Right forelimb (tissue), 1 donor: ENCODE results near the gene ENGASE.

ENCODE experiments used
- DNase-seq: peaks from one replicate; pipeline ENCODE4 v3.0.0-alpha.2; 2018

The ENGASE gene

DNA sequence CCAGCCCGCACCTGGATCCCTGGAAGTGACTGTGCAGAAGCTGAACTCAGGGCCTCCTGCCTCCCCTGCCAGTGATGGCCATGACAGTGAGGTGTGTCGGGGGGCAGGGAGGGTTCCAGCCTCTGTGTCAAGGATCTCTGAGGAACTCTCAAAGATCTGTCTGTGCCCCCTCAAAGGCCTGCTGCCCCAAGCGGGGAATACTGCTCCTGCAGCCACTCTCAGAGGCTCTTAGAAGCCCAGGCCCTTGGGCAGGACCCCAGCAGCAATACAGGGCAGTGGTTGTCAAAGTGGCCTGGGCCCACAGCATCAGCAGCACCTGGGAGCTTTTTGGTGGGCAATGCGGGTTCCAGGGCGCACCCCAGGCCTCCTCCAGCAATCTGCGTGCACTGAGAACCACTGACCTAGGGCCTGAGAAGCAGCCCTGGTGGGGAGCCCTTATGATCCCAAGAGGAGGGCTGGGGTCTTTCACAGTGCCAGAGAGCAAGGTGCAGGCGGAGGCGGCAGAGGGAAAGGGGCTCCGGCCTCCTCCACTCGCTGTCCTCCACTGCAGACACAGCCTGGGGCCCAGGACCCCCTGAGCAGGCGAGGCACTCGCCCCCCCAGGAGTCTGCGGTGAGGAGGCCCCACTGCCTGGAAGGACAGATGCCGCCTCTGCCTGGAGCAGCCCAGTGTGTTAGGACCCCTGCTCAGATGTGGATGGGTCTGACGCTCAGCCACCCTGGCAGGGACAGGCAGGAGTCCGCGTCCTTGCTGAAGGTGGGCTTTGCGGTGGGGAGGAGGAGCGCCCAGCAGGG lies 42.1 kb downstream of the ENGASE start:
- no peak for DNase-seq

DNA sequence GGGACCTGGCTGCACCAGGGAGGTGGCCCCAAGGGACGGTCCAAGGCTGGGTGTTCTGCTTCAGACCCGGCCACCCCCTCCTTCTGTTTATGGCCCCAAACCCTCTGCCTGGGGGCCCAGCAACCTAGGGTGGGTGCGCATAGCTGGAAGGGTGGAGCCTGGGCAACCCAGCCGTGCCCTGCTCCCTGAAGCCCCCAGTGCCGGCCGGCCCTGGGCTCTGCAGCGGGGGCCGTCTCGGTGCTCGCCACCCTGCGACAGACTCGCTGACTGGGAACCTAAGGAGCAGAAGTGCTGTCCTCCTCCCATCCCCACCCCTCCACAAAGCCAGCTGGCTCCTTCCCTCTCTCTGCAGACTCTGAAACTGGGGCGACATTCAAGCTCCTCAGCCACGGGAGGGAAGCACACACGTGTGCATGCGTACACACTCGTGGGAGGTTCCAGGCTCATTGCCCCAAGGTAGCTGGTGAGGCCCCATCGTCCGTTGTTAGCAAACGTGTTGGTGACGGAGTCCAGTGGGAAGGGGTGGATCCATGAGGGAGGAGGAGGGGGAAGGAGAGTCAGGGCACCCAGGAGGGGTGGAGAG lies 43.4 kb downstream of the ENGASE start:
- no peak for DNase-seq

DNA sequence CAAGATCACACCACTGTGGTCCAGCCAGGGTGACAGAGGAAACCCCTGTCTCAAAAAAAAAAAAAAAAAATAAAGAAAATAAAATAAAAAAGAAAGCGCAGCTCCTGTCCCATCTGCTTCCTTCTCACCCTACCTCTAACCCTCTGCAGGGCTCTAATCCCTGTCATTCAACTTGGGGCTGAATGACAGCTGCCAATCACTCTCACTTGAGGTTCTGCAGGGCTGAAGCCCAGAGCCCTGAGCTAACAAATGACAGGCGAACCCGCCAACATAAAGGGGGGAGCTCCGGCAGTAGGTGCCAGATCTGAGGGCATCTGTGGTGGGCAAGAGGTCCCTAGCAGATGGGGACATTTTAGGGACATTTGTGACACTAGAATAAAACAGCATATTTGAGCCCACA lies 44.3 kb downstream of the ENGASE start:
- DNase-seq: no peak

GRCh38 chr17:79120259-79120658 lies 45.6 kb downstream of the ENGASE start:
- no peak for DNase-seq

DNA sequence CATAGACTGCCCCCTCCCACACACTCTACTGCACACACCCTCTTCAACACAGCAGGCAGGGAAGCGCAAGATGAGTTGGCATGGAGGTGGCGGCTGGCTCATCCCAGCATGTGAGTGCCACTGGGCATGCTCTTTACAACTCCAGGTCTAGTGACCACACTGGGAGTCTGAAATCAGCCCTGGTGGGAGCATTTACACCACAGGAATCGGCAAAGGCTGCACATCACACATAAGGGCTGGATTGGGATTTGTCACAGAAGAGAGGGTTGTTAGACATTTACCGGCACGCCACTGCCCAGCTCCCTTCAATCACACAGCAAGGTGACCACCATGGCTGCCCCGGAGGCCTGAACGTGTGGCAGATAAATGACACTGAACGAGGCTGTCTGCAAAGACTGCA lies 49.4 kb downstream of the ENGASE start:
- no peak for DNase-seq

DNA sequence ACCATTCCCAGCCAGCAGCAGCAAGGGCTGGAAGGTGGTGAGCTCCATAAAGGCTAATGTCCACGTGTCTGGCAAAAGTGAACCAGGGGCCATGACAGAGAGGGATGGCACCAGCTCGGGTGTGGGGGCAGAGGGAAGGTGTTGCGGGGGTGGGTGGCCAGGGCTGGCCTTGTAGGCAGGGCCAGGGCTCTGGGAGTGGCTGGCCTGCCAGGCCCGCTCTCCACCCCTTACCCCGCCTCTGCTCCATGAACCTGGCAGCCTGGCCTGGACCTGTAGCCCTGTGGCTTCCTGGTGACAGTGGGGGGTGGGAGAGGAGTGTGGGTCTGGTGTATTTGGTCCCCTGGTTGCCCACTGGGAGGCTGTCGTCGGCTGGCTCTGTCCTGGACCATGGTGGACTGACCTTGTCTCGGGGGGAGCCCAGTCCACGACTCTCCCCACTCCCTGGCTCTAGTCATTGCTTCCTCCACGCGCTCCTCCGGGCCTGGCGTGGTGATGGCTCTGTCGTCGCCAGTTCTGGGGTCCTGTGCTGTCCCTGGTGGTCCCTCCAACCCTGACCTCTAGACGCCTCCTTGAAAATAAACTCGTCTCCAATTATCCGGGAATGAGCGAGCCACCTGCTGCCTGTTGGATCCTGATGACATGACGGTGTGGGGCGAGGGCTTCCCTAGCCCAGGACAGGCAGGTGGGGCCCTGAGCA lies 50.0 kb downstream of the ENGASE start:
- no peak for DNase-seq

DNA sequence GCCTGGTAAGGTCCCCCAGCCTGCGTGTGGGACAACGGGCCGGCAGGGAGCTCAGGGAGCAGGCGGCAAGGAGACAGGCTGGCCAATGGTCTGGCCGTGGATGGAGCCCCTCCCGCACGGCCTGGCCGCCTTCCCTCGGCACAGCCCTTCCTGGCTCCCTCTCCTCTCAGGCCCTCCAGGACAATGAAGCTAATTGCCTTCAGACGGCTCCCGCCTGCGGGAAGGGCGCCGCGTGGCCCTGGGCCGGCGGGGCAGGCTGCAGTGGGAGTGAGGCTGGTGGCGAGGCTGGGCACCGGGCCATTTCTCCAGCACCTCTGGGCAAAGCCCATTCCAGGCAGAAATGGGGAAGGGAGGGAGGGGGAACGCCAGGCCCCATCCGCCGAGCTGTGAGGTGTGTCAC lies 50.9 kb downstream of the ENGASE start:
- no peak for DNase-seq

- DNase-seq: no peak
These were observed 51.5 kb downstream of the ENGASE start for GRCh38 chr17:79126139-79126538.

DNA sequence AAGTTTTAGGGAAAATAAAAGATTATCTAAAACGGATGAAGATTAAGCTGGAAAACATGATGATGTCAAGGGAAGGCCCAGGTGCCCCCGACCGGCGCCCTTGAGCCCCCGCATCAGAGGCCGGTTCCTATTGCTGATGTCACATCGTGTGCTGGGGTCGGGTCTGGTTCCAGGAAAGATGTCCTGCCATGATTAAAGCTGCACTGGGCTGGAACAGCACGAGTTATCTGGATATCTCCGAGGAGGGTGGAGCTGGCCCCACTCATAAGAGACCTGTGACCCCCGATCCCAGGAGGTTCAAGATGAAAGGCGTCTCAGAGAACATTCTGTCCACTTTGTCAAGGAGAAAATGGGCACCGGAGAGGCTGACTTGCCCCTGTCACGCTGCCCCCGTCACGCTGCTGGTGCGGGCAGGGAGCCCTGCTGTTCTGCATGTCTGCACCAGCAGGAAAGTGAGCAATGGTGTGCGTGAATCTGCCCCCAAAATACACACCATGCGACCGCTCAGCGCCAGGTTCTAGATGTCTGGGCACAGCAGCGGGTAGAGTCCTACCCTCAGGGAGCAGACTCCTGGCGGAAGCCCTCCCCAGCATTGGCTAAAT lies 53.0 kb downstream of the ENGASE start:
- DNase-seq: no peak

DNA sequence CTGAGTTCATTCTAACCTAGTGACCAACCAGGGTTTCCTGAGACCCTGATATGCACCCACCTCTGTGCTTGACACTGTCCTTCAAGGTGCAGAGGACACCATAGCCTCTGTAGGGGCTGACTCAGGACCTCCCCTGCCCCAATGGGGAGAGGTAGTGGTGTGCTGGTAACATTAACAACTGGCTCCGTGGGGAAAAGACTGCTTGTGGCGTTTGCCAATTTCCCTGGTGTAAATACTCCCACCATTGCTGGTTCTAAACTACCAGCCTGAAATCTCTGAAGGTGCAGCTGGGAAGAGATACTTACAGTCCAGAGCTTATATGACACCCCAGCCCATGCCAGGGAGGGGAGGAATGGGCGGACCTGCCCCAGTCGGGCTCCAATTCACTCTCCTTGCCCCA lies 54.9 kb downstream of the ENGASE start:
- no peak for DNase-seq

- DNase-seq: no peak
These were observed 56.1 kb downstream of the ENGASE start for GRCh38 chr17:79130536-79131273.

DNA sequence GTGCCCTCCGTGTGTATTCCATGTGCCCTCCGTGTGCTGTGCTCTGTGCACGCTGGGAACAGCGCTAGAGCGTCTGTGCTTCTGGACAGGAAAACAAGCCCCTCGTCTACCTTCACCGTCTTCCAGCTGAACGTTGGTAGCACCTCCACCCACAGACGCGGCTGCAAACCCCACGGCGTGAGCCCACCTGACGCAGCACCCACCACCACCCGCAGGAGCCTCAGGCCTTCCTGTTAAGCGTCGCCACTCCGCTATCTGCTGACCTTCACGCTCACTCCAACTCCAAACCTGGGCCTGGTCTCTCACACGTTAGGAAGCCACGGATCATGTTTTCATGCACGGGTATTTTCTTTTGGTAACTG lies 56.6 kb downstream of the ENGASE start:
- DNase-seq: no peak

DNA sequence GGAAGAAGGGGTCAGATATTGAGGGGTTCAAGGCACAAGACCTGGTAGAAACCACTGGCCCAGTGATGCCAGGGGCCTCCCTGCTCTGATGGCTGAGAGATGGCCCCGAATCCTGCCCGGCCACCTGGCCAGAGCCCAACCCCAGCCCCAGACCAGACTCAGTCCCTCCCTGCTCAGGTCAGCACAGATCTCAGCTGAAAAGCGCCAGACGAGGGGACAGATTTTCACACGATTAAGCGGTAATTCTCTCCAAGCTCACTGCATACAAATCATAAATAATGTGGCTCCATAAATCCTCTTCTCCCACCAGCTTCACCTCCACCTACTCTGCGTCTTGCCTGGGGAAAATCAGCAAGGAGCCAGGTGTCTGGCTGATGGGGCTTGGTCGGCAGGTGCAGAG lies 57.1 kb downstream of the ENGASE start:
- no peak for DNase-seq

DNA sequence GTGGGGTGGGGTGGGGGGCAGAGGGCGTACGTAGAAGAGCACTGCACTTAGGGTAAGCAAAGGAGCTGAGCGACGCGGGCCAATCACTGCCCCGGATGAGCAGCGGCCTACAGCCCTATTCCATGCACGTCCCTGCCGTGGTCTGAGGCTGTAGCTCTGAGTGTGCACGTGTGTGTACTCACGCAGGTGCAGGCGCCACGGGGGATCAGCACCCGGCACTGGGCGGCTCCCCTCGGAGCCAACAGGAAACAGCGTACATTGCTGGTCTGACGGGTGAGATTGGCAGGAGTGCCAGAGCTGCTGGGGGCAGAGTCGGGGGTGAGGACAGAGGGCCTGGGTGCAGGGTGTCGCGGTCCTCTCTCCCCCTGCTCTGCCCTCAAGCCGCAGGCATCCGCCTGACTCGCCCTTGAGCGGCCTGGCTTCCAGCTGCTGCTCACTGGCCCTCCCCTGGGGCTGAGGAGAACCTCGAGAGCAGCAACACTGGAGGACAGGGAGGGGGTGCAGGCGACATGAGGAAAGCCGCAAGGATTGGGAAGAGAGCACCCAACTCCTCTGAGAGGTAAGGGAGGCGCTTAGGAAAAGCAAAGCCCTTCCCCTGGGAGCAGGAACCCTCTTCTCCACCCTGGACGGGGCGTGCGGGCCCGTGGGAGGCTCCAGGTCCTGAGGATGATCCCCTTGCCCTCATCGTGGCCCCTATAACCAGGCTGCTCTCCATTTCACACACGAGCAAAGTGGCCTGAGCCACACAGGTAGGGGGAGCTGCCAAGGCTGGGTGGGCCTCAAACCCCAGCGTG lies 57.8 kb downstream of the ENGASE start:
- DNase-seq: no peak

- no peak for DNase-seq
These were observed 58.6 kb downstream of the ENGASE start for GRCh38 chr17:79133214-79133613.

DNA sequence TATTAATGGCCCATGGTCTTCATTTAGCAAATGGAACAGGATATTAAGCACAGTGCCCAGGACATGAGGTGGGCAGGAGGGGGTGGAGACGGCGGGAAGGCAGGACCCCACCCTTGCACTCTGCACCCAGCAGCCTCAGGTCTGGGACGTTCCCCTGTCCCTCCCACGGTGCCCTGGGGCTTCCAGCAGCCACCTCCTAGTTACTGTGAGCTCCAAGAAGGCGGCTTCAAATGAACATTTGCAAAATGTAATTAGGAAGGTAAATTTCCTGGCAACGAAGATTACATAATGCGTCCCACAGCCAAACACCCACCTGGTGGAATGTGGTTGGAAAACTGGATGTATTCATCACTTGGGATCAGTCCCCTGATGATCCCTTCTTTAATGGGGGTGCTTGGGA lies 59.4 kb downstream of the ENGASE start:
- no peak for DNase-seq

GRCh38 chr17:79135011-79135410 lies 60.4 kb downstream of the ENGASE start:
- no peak for DNase-seq

DNA sequence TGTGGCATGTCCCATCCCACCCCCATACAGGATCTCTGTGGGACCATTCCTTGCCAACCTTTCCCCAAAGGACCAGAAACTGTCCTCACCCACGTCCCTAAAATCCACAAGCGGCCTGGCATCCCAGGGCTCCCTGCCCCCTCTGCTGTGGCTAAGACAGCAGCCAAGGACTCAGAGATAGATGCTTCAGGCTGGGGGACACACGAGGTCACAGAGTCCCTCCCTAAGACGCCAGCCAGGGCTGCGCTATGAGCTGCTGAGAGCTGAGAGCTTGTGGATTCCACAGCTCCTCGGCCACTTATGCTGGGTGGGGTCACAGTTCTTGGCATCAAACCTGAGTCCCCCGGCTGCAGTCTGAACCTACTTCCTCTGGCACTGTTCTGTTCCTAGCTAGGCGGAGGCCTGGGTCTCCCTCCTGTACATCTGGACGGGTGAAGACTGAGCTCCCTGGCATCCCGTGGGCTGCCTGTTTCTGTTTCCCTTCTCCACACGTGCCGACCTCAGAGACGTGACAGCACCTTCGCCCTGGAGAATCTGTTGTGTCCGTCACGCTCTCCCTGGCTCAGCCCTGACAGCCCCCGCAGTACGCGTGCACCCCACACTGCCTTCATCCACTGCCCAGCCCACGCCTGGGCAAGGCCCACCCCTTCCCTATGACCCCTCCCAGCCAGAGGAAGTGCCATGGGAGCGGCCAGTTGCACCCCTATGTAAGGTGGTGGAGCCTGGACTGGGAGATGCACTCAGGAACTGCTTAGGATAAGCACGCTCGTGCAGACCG lies 61.2 kb downstream of the ENGASE start:
- DNase-seq: no peak
